Stimulated activated CD4-positive, alpha-beta T cell treated with anti-CD3 and anti-CD28 coated beads, Interleukin-4, amount 100 ng/mL, for 4 hours (primary cell): ENCODE measurements around the gene GPR84.

ENCODE experiments used
- DNase-seq, 2 experiments: peaks; one replicate each; pipeline ENCODE4 v3.0.0-alpha.2; 2020

Gene GPR84

DNA sequence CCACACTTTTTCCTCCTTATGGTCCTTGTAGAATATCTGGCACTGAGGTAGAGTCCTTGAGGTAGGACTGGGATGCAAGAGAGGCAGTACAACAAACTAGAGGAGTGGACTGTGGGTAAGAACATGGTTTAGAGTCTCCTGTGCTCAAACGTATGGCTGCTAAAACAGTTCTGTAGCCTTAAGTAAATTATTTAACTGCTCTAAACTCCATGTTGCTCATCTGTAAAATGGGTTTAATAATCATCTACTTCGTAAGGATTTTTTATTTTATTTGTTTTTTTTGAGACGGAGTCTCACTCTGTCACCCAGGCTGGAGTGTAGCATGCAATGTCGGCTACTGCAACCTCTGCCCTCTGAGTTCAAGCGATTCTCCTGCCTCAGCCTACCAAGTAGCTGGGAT is 42.9 kb downstream of the GPR84 start:
- no peak for DNase-seq
